ENCODE measurements around the gene SPAG5. TPM values are rescaled to one million over a fixed set of nuclear protein-coding genes. Genes with fewer than 3 reads are reported as not detected.

SPAG5 gene
- total RNA-seq, 6 donors from 2014 or later = 4.4 to 34.6 (median 7.4) TPM

DNA sequence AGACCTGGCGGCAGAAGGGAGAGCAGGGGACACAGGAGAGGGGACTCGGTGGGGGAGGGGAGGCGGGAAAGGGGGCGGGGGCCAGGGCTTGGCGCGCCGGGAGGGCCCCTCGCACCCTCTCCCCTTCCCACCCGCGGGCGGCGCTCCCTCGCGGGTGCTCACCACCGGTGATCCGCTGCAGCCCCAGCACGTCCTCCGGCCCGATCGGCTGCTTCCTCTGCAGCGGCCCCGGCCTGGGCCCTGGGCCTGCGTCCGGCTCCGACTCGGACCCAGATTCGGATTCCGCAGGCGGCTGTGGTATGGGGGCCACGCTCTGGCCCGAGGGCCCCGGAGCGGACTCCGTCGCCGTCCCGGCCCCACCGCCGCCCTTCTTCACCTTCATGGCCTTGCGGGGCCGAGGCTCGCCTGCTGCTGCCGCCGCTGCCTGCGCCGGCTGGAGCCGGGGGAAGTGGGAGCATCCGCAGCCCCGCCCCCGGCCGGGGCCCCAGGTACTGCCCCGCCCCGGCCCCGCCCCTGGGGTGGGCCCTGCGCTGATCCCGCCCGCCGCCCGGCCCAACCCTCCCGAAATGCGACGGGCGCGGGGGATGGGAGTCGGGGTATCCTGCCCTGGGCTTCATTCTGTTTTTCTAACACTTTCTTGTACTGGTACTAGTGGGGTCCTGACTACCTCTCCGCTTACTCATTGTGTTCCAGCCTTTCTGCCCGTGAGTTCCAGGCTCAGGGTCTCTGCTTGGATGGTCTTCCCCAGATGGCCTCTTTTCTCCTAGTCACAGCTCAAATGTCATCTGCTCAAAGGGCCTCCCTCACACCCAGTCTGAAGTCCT, 46.4 kb downstream of the SPAG5 start, which contains the start of gene UNC119:
Gene UNC119, minus strand, starts transcription at position 449 of the 824 bp plus-strand sequence. Its CDS starts 67 bp downstream, at position 382.
- Histone ChIP-seq H3K36me3 (peaks cover 18 to 43% (median 36%) of the 10 kb centered on the region in 4 donors), H3K9me3 (no peaks in the 10 kb centered on the region), H3K27ac (peak within 1 kb of the TSS; percentile 62 to 80 (median 72)), H3K27me3 (no peaks in the 10 kb centered on the region), H3K4me1 (peaks cover 20 to 49% (median 24%) of the 10 kb centered on the region in 4 donors), H3K4me3 (peak within 1 kb of the TSS; percentile 61 to 98 (median 91))
- peak; percentile 88 to 97 for DNase-seq
- WGBS, 2 donors = 2 to 3% methylated on average over 39 to 49 of the region's 67 CpGs
- TF ChIP-seq, protein P1, sequence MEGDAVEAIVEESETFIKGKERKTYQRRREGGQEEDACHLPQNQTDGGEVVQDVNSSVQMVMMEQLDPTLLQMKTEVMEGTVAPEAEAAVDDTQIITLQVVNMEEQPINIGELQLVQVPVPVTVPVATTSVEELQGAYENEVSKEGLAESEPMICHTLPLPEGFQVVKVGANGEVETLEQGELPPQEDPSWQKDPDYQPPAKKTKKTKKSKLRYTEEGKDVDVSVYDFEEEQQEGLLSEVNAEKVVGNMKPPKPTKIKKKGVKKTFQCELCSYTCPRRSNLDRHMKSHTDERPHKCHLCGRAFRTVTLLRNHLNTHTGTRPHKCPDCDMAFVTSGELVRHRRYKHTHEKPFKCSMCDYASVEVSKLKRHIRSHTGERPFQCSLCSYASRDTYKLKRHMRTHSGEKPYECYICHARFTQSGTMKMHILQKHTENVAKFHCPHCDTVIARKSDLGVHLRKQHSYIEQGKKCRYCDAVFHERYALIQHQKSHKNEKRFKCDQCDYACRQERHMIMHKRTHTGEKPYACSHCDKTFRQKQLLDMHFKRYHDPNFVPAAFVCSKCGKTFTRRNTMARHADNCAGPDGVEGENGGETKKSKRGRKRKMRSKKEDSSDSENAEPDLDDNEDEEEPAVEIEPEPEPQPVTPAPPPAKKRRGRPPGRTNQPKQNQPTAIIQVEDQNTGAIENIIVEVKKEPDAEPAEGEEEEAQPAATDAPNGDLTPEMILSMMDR (IDR thresholded peaks at IDR 0.05) = peak in 1 of 6 experiments; percentile 7
- TF ChIP-seq EP300 (IDR thresholded peaks at IDR 0.05) (no peak), POLR2A (IDR thresholded peaks at IDR 0.05) (peak in 2 of 4 donors; percentile 38 to 86), POLR2AphosphoS5 (IDR thresholded peaks at IDR 0.05) (peak in 1 of 2 donors; percentile 65)
- peak; percentile 90 to 95 for ATAC-seq (ENCODE audit: low FRiP score in 2 of 2)

DNA sequence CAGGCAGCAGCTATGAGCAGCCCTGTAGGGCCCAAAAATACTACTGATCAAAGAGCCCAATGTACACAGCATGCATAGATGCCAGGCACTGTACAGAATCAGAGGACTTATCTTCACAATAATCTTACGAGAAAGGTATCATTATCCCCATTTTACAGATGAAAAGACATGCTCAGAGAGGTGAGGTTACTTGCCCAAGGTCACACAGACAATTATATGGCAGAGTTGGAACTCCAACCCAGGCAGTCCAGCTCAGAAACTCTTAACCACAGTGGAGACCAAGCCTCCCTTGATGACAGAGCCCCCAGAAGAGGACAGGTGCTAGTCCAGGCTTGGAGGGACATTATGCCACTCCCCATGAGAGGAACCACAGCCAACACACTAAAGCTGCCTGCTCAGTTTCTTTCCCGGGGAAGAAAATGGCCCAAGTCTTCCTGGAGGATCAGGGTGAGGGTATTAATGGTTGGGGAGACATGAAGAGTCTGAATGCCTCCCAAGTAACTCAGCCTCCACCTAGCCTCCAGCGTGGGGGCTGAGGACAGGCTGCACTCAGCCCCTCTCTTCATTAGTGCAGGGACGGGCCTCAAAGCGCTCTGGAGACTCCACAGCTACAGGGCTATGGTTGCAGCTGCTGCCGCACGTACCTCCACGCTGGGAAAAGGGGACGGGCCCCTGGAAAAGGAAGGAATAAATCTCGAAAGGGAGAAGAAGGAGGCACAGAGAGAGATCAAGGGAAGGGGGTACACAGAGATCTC, 47.2 kb downstream of the SPAG5 start:
- Histone ChIP-seq H3K27ac (peak overlapping the region; percentile 62 to 80 (median 72)), H3K4me3 (peak overlapping the region; percentile 61 to 98 (median 91)), H3K27me3 (no peaks in the 10 kb centered on the region), H3K36me3 (peaks cover 18 to 43% (median 34%) of the 10 kb centered on the region in 4 donors), H3K4me1 (peaks cover 20 to 49% (median 24%) of the 10 kb centered on the region in 4 donors), H3K9me3 (no peaks in the 10 kb centered on the region)
- 19 to 21% methylated on average over 10 of the region's 10 CpGs for WGBS, 2 donors
- no peak for TF ChIP-seq POLR2A (IDR thresholded peaks at IDR 0.05)
- no peak for TF ChIP-seq POLR2AphosphoS5 (IDR thresholded peaks at IDR 0.05)
- no peak for TF ChIP-seq EP300 (IDR thresholded peaks at IDR 0.05)
- TF ChIP-seq, protein P1 (IDR thresholded peaks at IDR 0.05) = no peak
- no peak for DNase-seq
- peak in 1 of 2 donors; percentile 1 for ATAC-seq (ENCODE audit: low FRiP score in 2 of 2)

DNA sequence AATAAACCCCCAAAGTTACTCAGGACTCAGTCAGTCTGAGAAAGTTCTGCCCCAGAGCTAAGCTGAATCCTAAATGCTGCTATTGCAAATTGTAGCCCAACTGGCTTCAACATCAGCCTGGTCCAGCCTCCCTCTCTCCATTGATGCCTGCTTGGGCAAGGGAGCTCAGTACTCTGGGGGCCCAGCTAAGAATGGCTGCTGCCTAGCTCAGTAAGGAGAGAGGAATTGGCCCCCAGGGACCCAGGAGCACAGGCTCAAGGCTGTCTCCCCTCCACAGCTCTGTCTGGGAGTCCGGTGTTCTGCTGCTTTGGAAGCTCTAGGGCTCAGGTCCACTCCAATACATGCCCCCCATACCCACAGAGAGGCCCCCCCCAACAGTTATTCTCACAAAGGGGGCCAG, 48.0 kb downstream of the SPAG5 start:
- Histone ChIP-seq H3K27me3 (no peaks in the 10 kb centered on the region), H3K27ac (no peak overlapping the region), H3K9me3 (no peaks in the 10 kb centered on the region), H3K4me1 (peaks cover 20 to 49% (median 24%) of the 10 kb centered on the region in 4 donors), H3K36me3 (peaks cover 18 to 38% (median 29%) of the 10 kb centered on the region in 4 donors), H3K4me3 (no peak overlapping the region)
- TF ChIP-seq POLR2A (IDR thresholded peaks at IDR 0.05) (no peak), POLR2AphosphoS5 (IDR thresholded peaks at IDR 0.05) (no peak), EP300 (IDR thresholded peaks at IDR 0.05) (no peak)
- TF ChIP-seq, protein P1 (IDR thresholded peaks at IDR 0.05) = no peak
- no peak for DNase-seq
- WGBS, 2 donors = 100% methylated on average over 1 of the region's 1 CpG; no CpG with 5 or more reads in 1 of the 2 donors
- no peak for ATAC-seq (ENCODE audit: low FRiP score in 2 of 2)

DNA sequence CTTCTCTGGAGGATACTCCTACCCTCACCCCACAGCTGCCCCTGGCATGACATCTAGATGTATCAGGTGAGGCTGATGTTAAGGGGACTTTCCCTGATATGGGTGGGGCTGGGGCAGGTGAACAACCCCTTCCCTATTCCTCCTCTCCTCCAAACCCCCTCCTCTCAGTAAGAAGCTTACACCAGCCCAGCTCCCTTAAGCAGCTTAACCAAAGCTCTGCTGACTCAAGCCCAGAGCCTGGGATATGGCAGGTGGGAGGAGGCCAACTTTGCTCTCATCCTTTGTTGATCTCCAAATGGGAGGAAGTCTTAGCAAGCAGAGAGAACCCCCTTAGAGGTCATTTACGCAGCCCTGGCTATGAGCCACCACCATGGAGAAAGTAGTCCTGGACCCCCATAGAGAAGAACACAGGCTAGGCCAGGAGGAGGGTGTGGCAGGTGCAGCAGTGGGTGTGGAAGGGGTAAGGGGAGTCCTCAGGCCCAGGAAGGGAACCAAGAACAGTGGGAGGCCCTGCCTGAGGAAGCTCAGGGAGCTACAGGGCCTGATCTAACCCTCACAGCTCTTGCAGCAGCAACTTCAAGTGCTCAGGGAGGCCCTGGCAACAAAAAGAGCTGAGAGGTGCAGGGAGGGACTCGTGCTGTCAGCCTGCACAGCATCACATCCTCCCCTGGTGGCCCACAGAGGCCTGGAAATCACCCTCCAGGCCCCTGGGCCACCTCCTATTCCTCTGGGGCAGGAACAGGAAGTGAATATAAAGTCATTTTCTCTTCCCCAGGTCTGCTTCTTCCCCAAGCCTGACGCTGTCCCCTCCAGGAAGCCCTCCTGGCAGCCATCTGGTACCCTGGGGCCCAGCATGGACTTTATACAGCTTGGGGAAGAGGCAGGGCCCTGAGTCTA, 49.3 kb downstream of the SPAG5 start:
- no peak overlapping the region for H3K27ac ChIP-seq
- DNase-seq = no peak
- H3K36me3 ChIP-seq = peaks cover 8 to 24% (median 15%) of the 10 kb centered on the region in 4 donors
- peaks cover 20 to 49% (median 24%) of the 10 kb centered on the region in 4 donors for H3K4me1 ChIP-seq
- TF ChIP-seq, protein P1 (IDR thresholded peaks at IDR 0.05) = no peak
- TF ChIP-seq EP300 (IDR thresholded peaks at IDR 0.05) (no peak), POLR2AphosphoS5 (IDR thresholded peaks at IDR 0.05) (no peak), POLR2A (IDR thresholded peaks at IDR 0.05) (no peak)
- H3K9me3 ChIP-seq = no peaks in the 10 kb centered on the region
- 60 to 80% methylated on average over 2 to 3 of the region's 3 CpGs for WGBS, 2 donors
- H3K4me3 ChIP-seq = no peak overlapping the region
- ATAC-seq (ENCODE audit: low FRiP score in 2 of 2) = no peak
- no peaks in the 10 kb centered on the region for H3K27me3 ChIP-seq
